IMR-90 (cell line): ENCODE measurements around the gene A4GALT. TPM values are rescaled to one million over a fixed set of nuclear protein-coding genes. Genes with fewer than 3 reads are reported as not detected.

Experiments
- ATAC-seq: fragments of 200-7000 bp; cut with Tn5 transposase; 2 replicates; pipeline ENCODE4 v1.9.1; 2020; ENCODE audit warnings: low read depth, mild to moderate bottlenecking, moderate library complexity
- BruUV-seq: library from RNA; stranded (reverse); fragments of 400-500 nt; replicated peaks from 2 replicates; lab custom pipeline; 2021; lab: Mats Ljungman, UMichigan
- CTCF ChIA-PET: fragments of 300-600 bp; formaldehyde crosslinking; extraction: SDS; loops from one replicate; lab custom pipeline; 2021; ENCODE audit warnings: antibody characterized with exemption; lab: Yijun Ruan, JAX
- POLR2A ChIA-PET: fragments of 300-600 bp; sonication (Branson Sonifier 250); formaldehyde crosslinking; loops from one replicate; lab custom pipeline; 2022; ENCODE audit warnings: antibody characterized with exemption; ENCODE audit not compliant: unreplicated experiment; lab: Charles Lee
- DNase-seq: peaks from one replicate; pipeline ENCODE4 v3.0.0; 2013
- H2AFZ ChIP-seq: replicated peaks from 2 replicates; pipeline ENCODE3; 2013; ENCODE audit warnings: low read length, mild to moderate bottlenecking; ENCODE audit not compliant: poor library complexity
- H2AK5ac ChIP-seq: 2 replicates; pipeline ENCODE4 v1.6.1; 2013; ENCODE audit warnings: low read depth, low read length, inconsistent platforms
- H2AK9ac ChIP-seq: replicated peaks from 2 replicates; pipeline ENCODE3; 2013; ENCODE audit warnings: mild to moderate bottlenecking, low read depth, low read length, moderate library complexity; ENCODE audit not compliant: poor library complexity
- H2BK120ac ChIP-seq: 2 replicates; pipeline ENCODE4 v1.6.1; 2013; ENCODE audit warnings: low read depth, low read length, inconsistent platforms
- H2BK15ac ChIP-seq: 3 replicates; pipeline ENCODE4 v1.6.1; 2013; ENCODE audit warnings: low read depth, low read length, inconsistent platforms
- H2BK20ac ChIP-seq: 2 replicates; pipeline ENCODE4 v1.6.1; 2013; ENCODE audit warnings: low read depth, mild to moderate bottlenecking, inconsistent platforms, low read length, moderate library complexity
- H2BK5ac ChIP-seq: 2 replicates; pipeline ENCODE4 v1.6.1; 2013; ENCODE audit warnings: mild to moderate bottlenecking, low read depth, low read length, inconsistent platforms; ENCODE audit not compliant: poor library complexity, severe bottlenecking
- H3K14ac ChIP-seq: replicated peaks from 2 replicates; pipeline ENCODE4 v1.6.1; 2013; ENCODE audit warnings: low read depth, low read length, inconsistent platforms
- H3K18ac ChIP-seq: 2 replicates; pipeline ENCODE4 v1.6.1; 2013; ENCODE audit warnings: low read depth, low read length, control low read depth
- H3K23ac ChIP-seq: 2 replicates; pipeline ENCODE4 v1.6.1; 2013; ENCODE audit warnings: low read depth, low read length, inconsistent platforms
- H3K27ac ChIP-seq: 2 replicates; pipeline ENCODE4 v1.5.1; 2013; ENCODE audit warnings: mild to moderate bottlenecking, control low read depth, low read length; ENCODE audit not compliant: insufficient read depth
- H3K27me3 ChIP-seq: 2 replicates; pipeline ENCODE4 v1.6.1; 2013; ENCODE audit warnings: low read length; ENCODE audit not compliant: control insufficient read depth, insufficient read depth
- H3K36me3 ChIP-seq: 2 replicates; pipeline ENCODE4 v1.6.1; 2013; ENCODE audit warnings: low read length, mixed read lengths; ENCODE audit not compliant: control insufficient read depth, insufficient read depth
- H3K4ac ChIP-seq: 2 replicates; pipeline ENCODE4 v1.6.1; 2013; ENCODE audit warnings: low read depth, low read length, inconsistent platforms
- H3K4me1 ChIP-seq: 2 replicates; pipeline ENCODE4 v1.6.1; 2013; ENCODE audit warnings: low read length, mixed read lengths; ENCODE audit not compliant: control insufficient read depth, insufficient read depth
- H3K4me2 ChIP-seq: 2 replicates; pipeline ENCODE4 v1.6.1; 2013; ENCODE audit warnings: low read depth, mild to moderate bottlenecking, control low read depth, low read length, moderate library complexity
- H3K4me3 ChIP-seq: 2 replicates; pipeline ENCODE4 v1.5.1; 2013; ENCODE audit warnings: low read depth, mild to moderate bottlenecking, control low read depth, low read length, moderate library complexity; ENCODE audit not compliant: insufficient read depth
- H3K56ac ChIP-seq: 2 replicates; pipeline ENCODE4 v1.6.1; 2013; ENCODE audit warnings: low read length, inconsistent platforms; ENCODE audit not compliant: insufficient read depth; ENCODE audit errors: extremely low read depth
- H3K79me1 ChIP-seq, 2 experiments: 2 replicates each; pipeline ENCODE4 v1.6.1; 2013; ENCODE audit warnings: low read length in 2 of 2, inconsistent platforms in 1 of 2, low read depth in 1 of 2
- H3K9ac ChIP-seq: 2 replicates; pipeline ENCODE4 v1.6.1; 2013; ENCODE audit warnings: low read depth, low read length, control low read depth
- H3K9me1 ChIP-seq: 2 replicates; pipeline ENCODE4 v1.6.1; 2013; ENCODE audit warnings: low read length, inconsistent platforms; ENCODE audit not compliant: insufficient read depth
- H3K9me3 ChIP-seq: 2 replicates; pipeline ENCODE4 v1.6.1; 2013; ENCODE audit warnings: low read length; ENCODE audit not compliant: control insufficient read depth, insufficient read depth
- H4K20me1 ChIP-seq: 2 replicates; pipeline ENCODE4 v1.6.1; 2013; ENCODE audit warnings: low read length, inconsistent platforms; ENCODE audit not compliant: insufficient read depth
- H4K5ac ChIP-seq: 2 replicates; pipeline ENCODE4 v1.6.1; 2013; ENCODE audit warnings: mild to moderate bottlenecking, low read depth, low read length, control low read depth
- H4K8ac ChIP-seq, 2 experiments: 2 replicates each; pipeline ENCODE4 v1.6.1; 2013; ENCODE audit warnings: low read depth in 2 of 2, low read length in 2 of 2, control low read depth in 1 of 2, inconsistent platforms in 1 of 2
- H4K91ac ChIP-seq: 2 replicates; pipeline ENCODE4 v1.6.1; 2013; ENCODE audit warnings: low read depth, low read length, inconsistent platforms; ENCODE audit not compliant: insufficient read depth
- BHLHE40 ChIP-seq: fragments of 150-350 bp; IDR thresholded peaks from 2 replicates; pipeline ENCODE4 v1.6.1; 2016; ENCODE audit warnings: mild to moderate bottlenecking, low read depth, low read length
- MAFK ChIP-seq: IDR thresholded peaks from 2 replicates; pipeline ENCODE4 v1.6.1; 2012; ENCODE audit warnings: low read depth, low read length, improper control_type of control experiment
- RAD21 ChIP-seq: IDR thresholded peaks from 2 replicates; pipeline ENCODE4 v1.6.1; 2012; ENCODE audit warnings: low read length, improper control_type of control experiment
- RCOR1 ChIP-seq: IDR thresholded peaks from 2 replicates; pipeline ENCODE4 v1.6.1; 2012; ENCODE audit warnings: mild to moderate bottlenecking, low read length, improper control_type of control experiment; ENCODE audit not compliant: insufficient replicate concordance
- RFX5 ChIP-seq: IDR thresholded peaks from 2 replicates; pipeline ENCODE4 v1.8.0; 2012; ENCODE audit warnings: low read depth, mild to moderate bottlenecking, low read length, moderate library complexity
- WGBS, 2 experiments: methylation state at CpG; one replicate each; pipeline versions ENCODE4 v1.1.5 to v1.1.7; 2013; ENCODE audit warnings: missing lambda C conversion rate in 2 of 2; ENCODE audit not compliant: insufficient read length in 1 of 2; ENCODE audit errors: extremely low coverage in 2 of 2; 5-methylcytosine and 5-hydroxymethylcytosine counted together
- dilution Hi-C: fragments of 300-500 bp; cut with HindIII; formaldehyde crosslinking; loops from one replicate; pipeline ENCODE4 v1.14.3; 2018; ENCODE audit warnings: low sequenced_read_pairs; ENCODE audit not compliant: unreplicated experiment
- in situ Hi-C: fragments of 300-500 bp; cut with MboI; formaldehyde crosslinking; loops from 3 replicates; pipeline ENCODE4 v1.14.3; 2019; ENCODE audit warnings: low sequenced_read_pairs, inconsistent platforms, mixed read lengths
- intact Hi-C: fragments of 100-400 bp; cut with micrococcal nuclease; formaldehyde crosslinking; loops from 2 replicates; pipeline ENCODE4 v1.10.0; 2022
- polyA plus RNA-seq, 3 experiments: library from polyadenylated mRNA; depleted of rRNA; stranded (reverse); fragments of >200 nt; gene quantifications; 2 replicates each; pipeline ENCODE4 v1.2.3, GENCODE V29; 2012; ENCODE audit warnings: low replicate concordance in 1 of 3
- total RNA-seq: library from RNA; depleted of rRNA; stranded (reverse); fragments of >200 nt; gene quantifications from 2 replicates; pipeline ENCODE4 v1.2.3, GENCODE V29; 2012
- TF ChIP-seq, protein P1 (sequence below): conservative IDR thresholded peaks from 2 replicates; pipeline ENCODE4 v1.5.1; 2012; ENCODE audit warnings: mild to moderate bottlenecking, low read depth, low read length, improper control_type of control experiment
- TF ChIP-seq, protein P2 (sequence below): fragments of 150-350 bp; IDR thresholded peaks from 2 replicates; pipeline ENCODE4 v1.6.1; 2017; ENCODE audit warnings: mild to moderate bottlenecking, antibody characterized with exemption, low read length, low read depth

A4GALT gene
- total and polyA plus RNA-seq, 2 of the 4 experiments (the other 2 are of a cell fraction): 1.6 to 6.1 TPM

DNA sequence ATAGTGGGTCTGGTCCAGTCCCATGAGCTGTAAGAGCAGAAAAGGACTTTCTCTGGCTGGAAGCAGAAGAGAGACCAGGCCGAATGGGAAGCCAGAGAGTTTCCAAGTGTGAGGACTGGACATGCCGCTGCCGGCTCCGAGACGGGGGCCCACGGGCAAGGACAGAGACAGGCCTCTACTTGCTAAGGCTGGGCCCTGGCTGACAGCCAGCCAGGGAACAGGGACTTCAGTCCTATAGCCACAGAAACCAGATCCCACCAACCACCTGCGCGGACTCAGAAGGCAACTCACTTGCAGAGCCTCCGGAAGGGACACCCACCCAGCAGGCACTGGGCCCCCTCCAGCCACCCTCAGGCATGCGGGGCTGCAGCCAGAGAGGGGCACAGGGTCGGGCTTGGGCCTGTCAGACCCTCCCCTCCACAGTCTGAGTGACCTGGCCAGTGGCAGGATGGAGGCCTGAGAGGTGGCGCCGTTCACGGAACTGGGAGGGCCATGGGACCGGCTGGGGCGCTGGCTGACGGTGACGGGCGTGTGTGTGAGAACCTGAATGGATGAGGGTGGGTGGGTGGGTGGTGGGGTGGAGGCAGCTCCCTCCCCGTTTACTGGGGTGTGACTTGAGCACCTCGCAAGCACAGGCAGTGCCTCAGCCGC, 47.8 kb upstream of the A4GALT start (continued):
- TF ChIP-seq, protein P1, sequence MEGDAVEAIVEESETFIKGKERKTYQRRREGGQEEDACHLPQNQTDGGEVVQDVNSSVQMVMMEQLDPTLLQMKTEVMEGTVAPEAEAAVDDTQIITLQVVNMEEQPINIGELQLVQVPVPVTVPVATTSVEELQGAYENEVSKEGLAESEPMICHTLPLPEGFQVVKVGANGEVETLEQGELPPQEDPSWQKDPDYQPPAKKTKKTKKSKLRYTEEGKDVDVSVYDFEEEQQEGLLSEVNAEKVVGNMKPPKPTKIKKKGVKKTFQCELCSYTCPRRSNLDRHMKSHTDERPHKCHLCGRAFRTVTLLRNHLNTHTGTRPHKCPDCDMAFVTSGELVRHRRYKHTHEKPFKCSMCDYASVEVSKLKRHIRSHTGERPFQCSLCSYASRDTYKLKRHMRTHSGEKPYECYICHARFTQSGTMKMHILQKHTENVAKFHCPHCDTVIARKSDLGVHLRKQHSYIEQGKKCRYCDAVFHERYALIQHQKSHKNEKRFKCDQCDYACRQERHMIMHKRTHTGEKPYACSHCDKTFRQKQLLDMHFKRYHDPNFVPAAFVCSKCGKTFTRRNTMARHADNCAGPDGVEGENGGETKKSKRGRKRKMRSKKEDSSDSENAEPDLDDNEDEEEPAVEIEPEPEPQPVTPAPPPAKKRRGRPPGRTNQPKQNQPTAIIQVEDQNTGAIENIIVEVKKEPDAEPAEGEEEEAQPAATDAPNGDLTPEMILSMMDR: no peak

DNA sequence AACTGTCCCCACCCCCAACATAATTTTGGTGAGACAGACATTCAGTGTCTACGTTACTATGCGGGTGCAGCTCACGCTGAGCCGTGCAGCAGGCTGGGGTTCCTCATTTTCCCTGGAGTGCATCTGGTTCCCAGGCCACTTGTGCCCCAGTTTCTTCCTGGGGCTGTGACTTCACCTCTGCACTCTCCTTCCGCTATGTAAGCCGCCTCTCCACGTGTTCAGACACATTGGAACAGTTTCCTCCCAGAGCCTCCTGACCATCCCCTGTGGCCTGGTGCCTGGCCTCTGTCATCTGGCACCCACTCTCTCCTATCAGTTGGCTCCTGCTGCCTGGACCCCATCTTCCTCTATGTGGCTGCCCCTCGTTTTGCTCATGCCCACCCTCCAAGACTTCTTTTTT, 46.2 kb upstream of the A4GALT start:
- CTCF ChIA-PET: no interaction called here

More for the DNA sequence above, 46.2 kb upstream of the A4GALT start:
- peaks cover 21% of the 10 kb centered on the region for H3K4me1 ChIP-seq
- no peak overlapping the region for H4K91ac ChIP-seq
- H4K20me1 ChIP-seq: no peaks in the 10 kb centered on the region
- no TSS peak for BruUV-seq
- no peak overlapping the region for H3K14ac ChIP-seq
- H3K27ac ChIP-seq: no peak overlapping the region
- peak overlapping the region; percentile 65 for H2AK9ac ChIP-seq
- peaks cover 20% of the 10 kb centered on the region for H3K9me1 ChIP-seq
- dilution Hi-C loops: no loop called here
- in situ Hi-C loops: no loop called here
- no peak overlapping the region for H3K9ac ChIP-seq
- WGBS, 2 experiments: 100% methylated on average over 1 of the region's 8 CpGs; no CpG with 5 or more reads in 1 of the 2 experiments
- H4K8ac ChIP-seq: no peak overlapping the region
- no peak overlapping the region for H3K56ac ChIP-seq
- no peak overlapping the region for H3K23ac ChIP-seq
- H2BK20ac ChIP-seq: no peak overlapping the region
- no peak overlapping the region for H3K18ac ChIP-seq
- no peaks in the 10 kb centered on the region for H3K27me3 ChIP-seq
- no peak overlapping the region for H3K4me3 ChIP-seq
- no peaks in the 10 kb centered on the region for H3K36me3 ChIP-seq
- no peak overlapping the region for H2BK5ac ChIP-seq
- peak overlapping the region; percentile 27 for H3K4ac ChIP-seq
- ATAC-seq (no peak), DNase-seq (no peak)
- H3K9me3 ChIP-seq: no peaks in the 10 kb centered on the region
- no peak overlapping the region for H2BK15ac ChIP-seq
- H3K4me2 ChIP-seq: no peak overlapping the region
- no peaks in the 10 kb centered on the region for H3K79me1 ChIP-seq
- intact Hi-C loops: no loop called here
- peak overlapping the region; percentile 75 for H2AK5ac ChIP-seq
- no peak overlapping the region for H4K5ac ChIP-seq
- no peak overlapping the region for H2AFZ ChIP-seq
- peak overlapping the region; percentile 54 for H2BK120ac ChIP-seq
- no peak for TF ChIP-seq RFX5
- no peak for TF ChIP-seq RAD21
- TF ChIP-seq RCOR1: no peak
- TF ChIP-seq, protein P2, sequence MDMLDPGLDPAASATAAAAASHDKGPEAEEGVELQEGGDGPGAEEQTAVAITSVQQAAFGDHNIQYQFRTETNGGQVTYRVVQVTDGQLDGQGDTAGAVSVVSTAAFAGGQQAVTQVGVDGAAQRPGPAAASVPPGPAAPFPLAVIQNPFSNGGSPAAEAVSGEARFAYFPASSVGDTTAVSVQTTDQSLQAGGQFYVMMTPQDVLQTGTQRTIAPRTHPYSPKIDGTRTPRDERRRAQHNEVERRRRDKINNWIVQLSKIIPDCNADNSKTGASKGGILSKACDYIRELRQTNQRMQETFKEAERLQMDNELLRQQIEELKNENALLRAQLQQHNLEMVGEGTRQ: no peak
- TF ChIP-seq MAFK: no peak
- no peak for TF ChIP-seq BHLHE40
- POLR2A ChIA-PET: no interaction called here
